ENCODE measurements around the gene TNFRSF4.

TNFRSF4 gene

GRCh38 chr1:1204425-1204920 lies 9.5 kb downstream of the TNFRSF4 start:
- no peaks in the 10 kb centered on the region for H3K79me2 ChIP-seq (ENCODE audit: insufficient read depth, low read length)
- H3K9me2 ChIP-seq (ENCODE audit: low read depth, low read length), result no peaks in the 10 kb centered on the region
- no peak overlapping the region for H3K27ac ChIP-seq (ENCODE audit: low read depth, low read length, poor library complexity, severe bottlenecking)
- no peak overlapping the region for H3K4me3 ChIP-seq (ENCODE audit: low read depth, low read length, poor library complexity, severe bottlenecking)
- no peaks in the 10 kb centered on the region for H3K36me3 ChIP-seq (ENCODE audit: insufficient read depth, low read length)
- H2AFZ ChIP-seq (ENCODE audit: low read length), result no peak overlapping the region
- H3K9me3 ChIP-seq (ENCODE audit: low read length), result no peaks in the 10 kb centered on the region
- no peaks in the 10 kb centered on the region for H4K20me1 ChIP-seq (ENCODE audit: insufficient read depth, low read length)
- H3F3A ChIP-seq (ENCODE audit: insufficient read depth, low read length), result no peaks in the 10 kb centered on the region
- no peak for TF ChIP-seq EZH2 (IDR thresholded peaks at IDR 0.05; ENCODE audit: borderline replicate concordance, low read length)
- no peak for TF ChIP-seq CTCF (IDR thresholded peaks at IDR 0.05; ENCODE audit: low read length)
- H3K27me3 ChIP-seq (ENCODE audit: insufficient read depth, low read length), result peaks cover 12% of the 10 kb centered on the region
- no peaks in the 10 kb centered on the region for H3K4me1 ChIP-seq (ENCODE audit: insufficient read depth, low read length, severe bottlenecking)
- no peak overlapping the region for H3K9ac ChIP-seq (ENCODE audit: low read length)
- no peak overlapping the region for H3K4me2 ChIP-seq (ENCODE audit: low read length)

GRCh38 chr1:1203561-1204424 lies 10.2 kb downstream of the TNFRSF4 start:
- no peak overlapping the region for H2AFZ ChIP-seq (ENCODE audit: low read length)
- no peaks in the 10 kb centered on the region for H4K20me1 ChIP-seq (ENCODE audit: insufficient read depth, low read length)
- no peaks in the 10 kb centered on the region for H3K4me1 ChIP-seq (ENCODE audit: insufficient read depth, low read length, severe bottlenecking)
- no peak overlapping the region for H3K9ac ChIP-seq (ENCODE audit: low read length)
- no peak overlapping the region for H3K4me2 ChIP-seq (ENCODE audit: low read length)
- H3K9me3 ChIP-seq (ENCODE audit: low read length), result no peaks in the 10 kb centered on the region
- H3K27me3 ChIP-seq (ENCODE audit: insufficient read depth, low read length), result peaks cover 14% of the 10 kb centered on the region
- H3K27ac ChIP-seq (ENCODE audit: low read depth, low read length, poor library complexity, severe bottlenecking), result no peak overlapping the region
- H3K9me2 ChIP-seq (ENCODE audit: low read depth, low read length), result no peaks in the 10 kb centered on the region
- TF ChIP-seq CTCF (IDR thresholded peaks at IDR 0.05; ENCODE audit: low read length) (no peak), EZH2 (IDR thresholded peaks at IDR 0.05; ENCODE audit: borderline replicate concordance, low read length) (no peak)
- no peaks in the 10 kb centered on the region for H3F3A ChIP-seq (ENCODE audit: insufficient read depth, low read length)
- no peak overlapping the region for H3K4me3 ChIP-seq (ENCODE audit: low read depth, low read length, poor library complexity, severe bottlenecking)
- no peaks in the 10 kb centered on the region for H3K36me3 ChIP-seq (ENCODE audit: insufficient read depth, low read length)
- H3K79me2 ChIP-seq (ENCODE audit: insufficient read depth, low read length), result no peaks in the 10 kb centered on the region

- Histone ChIP-seq H3K4me2 (ENCODE audit: low read length) (no peak overlapping the region), H2AFZ (ENCODE audit: low read length) (no peak overlapping the region), H3K79me2 (ENCODE audit: insufficient read depth, low read length) (no peaks in the 10 kb centered on the region), H3K4me1 (ENCODE audit: insufficient read depth, low read length, severe bottlenecking) (no peaks in the 10 kb centered on the region), H3F3A (ENCODE audit: insufficient read depth, low read length) (no peaks in the 10 kb centered on the region), H3K36me3 (ENCODE audit: insufficient read depth, low read length) (no peaks in the 10 kb centered on the region), H4K20me1 (ENCODE audit: insufficient read depth, low read length) (no peaks in the 10 kb centered on the region), H3K27ac (ENCODE audit: low read depth, low read length, poor library complexity, severe bottlenecking) (no peak overlapping the region), H3K4me3 (ENCODE audit: low read depth, low read length, poor library complexity, severe bottlenecking) (no peak overlapping the region), H3K9me3 (ENCODE audit: low read length) (no peaks in the 10 kb centered on the region), H3K27me3 (ENCODE audit: insufficient read depth, low read length) (peaks cover 14% of the 10 kb centered on the region), H3K9ac (ENCODE audit: low read length) (no peak overlapping the region), H3K9me2 (ENCODE audit: low read depth, low read length) (no peaks in the 10 kb centered on the region)
- TF ChIP-seq EZH2 (IDR thresholded peaks at IDR 0.05; ENCODE audit: borderline replicate concordance, low read length), result no peak
- no peak for TF ChIP-seq CTCF (IDR thresholded peaks at IDR 0.05; ENCODE audit: low read length)
Observed at GRCh38 chr1:1202831-1203560, 11.0 kb downstream of the TNFRSF4 start.

All from OCI-LY1 (cell line).